ENCODE data around the gene CRY2. TPM values are rescaled to one million over a fixed set of nuclear protein-coding genes. Genes with fewer than 3 reads are reported as not detected.
"Not testable (repeated sequence)": the region's sequence is repeated elsewhere in the genome, so short reads cannot be mapped to it uniquely, and the experiment has no call there.

CRY2 gene
- total and polyA plus RNA-seq, 10 of the 15 experiments (the other 5 are each of a cell fraction or from before 2014, with no cell fraction given), result 1.2 to 14.7 (median 8.1) TPM

DNA sequence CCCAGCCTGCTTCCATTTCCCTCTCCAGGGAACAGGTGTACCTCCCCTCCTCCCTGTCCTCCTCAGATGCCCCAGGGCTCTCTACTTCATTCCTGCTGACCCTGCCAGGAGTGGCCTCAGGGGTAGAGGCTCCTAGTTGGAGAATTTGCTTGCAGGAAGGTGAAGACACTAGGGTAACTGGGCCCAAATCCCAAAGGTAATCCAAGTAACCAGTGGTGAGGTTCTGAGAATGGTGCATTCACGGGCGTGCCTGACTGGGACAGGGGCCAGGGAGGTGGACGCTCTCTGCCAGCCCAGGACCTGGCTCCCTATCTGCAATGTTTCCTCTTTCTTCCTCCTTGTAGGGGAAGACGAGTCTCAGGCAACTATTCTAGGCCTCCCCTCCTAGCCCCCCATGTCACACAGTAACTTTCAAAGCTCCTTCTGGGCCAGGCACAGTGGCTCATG is 39.5 kb upstream of the CRY2 start (continued):
- no peak for TF ChIP-seq ZBTB40 (IDR thresholded peaks at IDR 0.05; ENCODE audit: borderline replicate concordance)
- TF ChIP-seq IKZF1 (conservative IDR thresholded peaks at IDR 0.05), result no peak
- TF ChIP-seq ZNF24 (IDR thresholded peaks at IDR 0.05), result no peak
- no peak for TF ChIP-seq PAX5 (IDR thresholded peaks at IDR 0.05; ENCODE audit: borderline replicate concordance, low read depth, low read length)
- TF ChIP-seq CREB1 (IDR thresholded peaks at IDR 0.05; ENCODE audit: low read depth), result no peak
- TF ChIP-seq NFYA (IDR thresholded peaks at IDR 0.05; ENCODE audit: borderline replicate concordance, low read depth, low read length), result no peak
- TF ChIP-seq ASH2L (IDR thresholded peaks at IDR 0.05; ENCODE audit: borderline replicate concordance, low read depth), result no peak
- no peak for TF ChIP-seq ESRRA (IDR thresholded peaks at IDR 0.05; ENCODE audit: low read length)

DNA sequence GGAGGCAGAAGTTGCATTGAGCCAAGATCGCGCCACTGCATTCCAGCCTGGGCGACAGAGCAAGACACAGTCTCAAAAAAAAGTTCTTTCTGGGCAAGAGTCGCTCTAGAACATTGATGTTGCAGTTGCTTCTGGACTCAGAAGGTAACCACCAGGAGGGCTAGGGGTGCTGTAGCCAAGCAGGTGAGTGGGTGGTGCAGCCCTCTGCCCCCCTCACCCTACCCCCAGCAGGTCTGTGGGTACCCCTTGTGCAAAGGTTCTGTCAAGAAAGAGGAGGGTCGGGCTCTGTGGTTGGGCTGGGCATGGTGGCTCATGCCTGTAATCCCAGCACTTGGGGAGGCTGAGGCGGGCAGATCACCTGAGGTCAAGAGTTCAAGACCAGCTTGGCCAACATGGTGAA is 38.8 kb upstream of the CRY2 start:
- H3K4me1 ChIP-seq (ENCODE audit: control insufficient read depth, insufficient read depth, low read length), result peaks cover 23% of the 10 kb centered on the region

More for the DNA sequence above, 38.8 kb upstream of the CRY2 start:
- intact Hi-C loops (cut with micrococcal nuclease; ENCODE audit: unreplicated experiment); H4K20me1 ChIP-seq (ENCODE audit: control insufficient read depth, insufficient read depth); ATAC-seq; H3K9ac ChIP-seq (ENCODE audit: control insufficient read depth, insufficient read depth, low read length); BruUV-seq (replicated peaks); POLR2A ChIA-PET; in situ Hi-C loops (cut with MboI); H2AFZ ChIP-seq (ENCODE audit: control insufficient read depth, low read depth, low read length); H3K4me3 ChIP-seq; DNase-seq (ENCODE audit: low read depth, low spot score); H3K36me3 ChIP-seq (ENCODE audit: control insufficient read depth in 2 of 2, insufficient read depth in 2 of 2, low read length in 1 of 2); H3K9me3 ChIP-seq (replicated peaks; ENCODE audit: control insufficient read depth, insufficient read depth, low read length); FAIRE-seq; H3K27me3 ChIP-seq (replicated peaks in 1 of 2; ENCODE audit: control insufficient read depth in 2 of 2, insufficient read depth in 2 of 2, low read length in 1 of 2); SMC1A ChIA-PET (ENCODE audit: uncharacterized antibody, unreplicated experiment); H3K27ac ChIP-seq (ENCODE audit: control insufficient read depth, insufficient read depth): not testable (repeated sequence)
- WGBS (ENCODE audit: insufficient coverage, insufficient replicate concordance, low lambda C conversion rate, missing lambda C conversion rate), result 98% methylated on average over 6 of the region's 6 CpGs
- Histone ChIP-seq H3K79me2 (ENCODE audit: control insufficient read depth, insufficient read depth, low read length) (peaks cover 25% of the 10 kb centered on the region), H3K4me2 (ENCODE audit: control insufficient read depth, insufficient read depth) (0 out of 2 replicates have a peak overlapping the region, but pooled peaks have one; percentile 54)
- ChIA-PET RAD21 (ENCODE audit: unreplicated experiment) (interaction anchor here (3.7 kb wide), 1 partner anchor 34 kb away, joined by 13 read pairs; no protein-coding TSS in a partner anchor), CTCF (interaction anchor here (0.6 to 3.3 kb wide), 2 partner anchors 10 to 22 kb away, joined by 5 to 15 read pairs; no protein-coding TSS in a partner anchor)

Measured in GM12878 (cell line).